GM19193 (cell line): ENCODE results near the gene MTIF3.

Experiments
- POLR2A ChIP-seq: IDR thresholded peaks from 4 replicates; pipeline ENCODE4 v1.6.1; 2011; ENCODE audit not compliant: insufficient read depth, insufficient read length; ENCODE audit errors: extremely low read depth

The MTIF3 gene

GRCh38 chr13:27449936-27450828 is at the start of gene MTIF3:
Gene MTIF3 (minus strand): TSS chr13:27450564. CDS start chr13:27440448, 10,116 bp downstream.
- peak; percentile 95 for TF ChIP-seq POLR2A

GRCh38 chr13:27497563-27498230 is 47.3 kb upstream of the MTIF3 start:
- TF ChIP-seq POLR2A = no peak

- no peak for TF ChIP-seq POLR2A
These were observed 46.3 kb upstream of the MTIF3 start for GRCh38 chr13:27496536-27497273.

- TF ChIP-seq POLR2A = no peak
These were observed 45.6 kb upstream of the MTIF3 start for GRCh38 chr13:27496006-27496405.

GRCh38 chr13:27495551-27495950 is 45.2 kb upstream of the MTIF3 start:
- no peak for TF ChIP-seq POLR2A

GRCh38 chr13:27493981-27494380 is 43.6 kb upstream of the MTIF3 start:
- no peak for TF ChIP-seq POLR2A

GRCh38 chr13:27489456-27489855 is 39.1 kb upstream of the MTIF3 start:
- no peak for TF ChIP-seq POLR2A

GRCh38 chr13:27487776-27488175 is 37.4 kb upstream of the MTIF3 start:
- no peak for TF ChIP-seq POLR2A

- no peak for TF ChIP-seq POLR2A
These were observed 33.1 kb upstream of the MTIF3 start for GRCh38 chr13:27483421-27483820.

GRCh38 chr13:27482983-27483382 is 32.6 kb upstream of the MTIF3 start:
- TF ChIP-seq POLR2A = no peak

GRCh38 chr13:27481766-27482165 is 31.4 kb upstream of the MTIF3 start:
- TF ChIP-seq POLR2A = no peak

- no peak for TF ChIP-seq POLR2A
These were observed 26.8 kb upstream of the MTIF3 start for GRCh38 chr13:27476943-27477703.

GRCh38 chr13:27474751-27475268 is 24.4 kb upstream of the MTIF3 start:
- no peak for TF ChIP-seq POLR2A

GRCh38 chr13:27472941-27473340 is 22.6 kb upstream of the MTIF3 start:
- no peak for TF ChIP-seq POLR2A
